GM21529 (cell line): Measurements from ENCODE around the gene UQCRHL.

ENCODE experiments used
- ATAC-seq: cut with Tn5 transposase; IDR thresholded peaks from one replicate; pipeline ENCODE4 v1.9.1; 2021; ENCODE audit not compliant: unreplicated experiment

The UQCRHL gene

GRCh38 chr1:15758953-15759661 is 48.3 kb downstream of the UQCRHL start:
- no peak for ATAC-seq

- no peak for ATAC-seq
Measured at GRCh38 chr1:15758343-15758931, 49.0 kb downstream of the UQCRHL start, which contains the start of gene FBLIM1. Gene FBLIM1, plus strand, starts transcription at chr1:15758795. Its CDS starts 6,189 bp downstream, at chr1:15764984.

- ATAC-seq = no peak
Measured at GRCh38 chr1:15757575-15758342, 49.7 kb downstream of the UQCRHL start.
